ENCODE results near the gene BCR. TPM values are rescaled to one million over a fixed set of nuclear protein-coding genes. Genes with fewer than 3 reads are reported as not detected.

Gene BCR
- total and polyA plus RNA-seq, 2 of the 4 experiments (the other 2 are of a cell fraction), result 28.9 to 44.6 TPM

DNA sequence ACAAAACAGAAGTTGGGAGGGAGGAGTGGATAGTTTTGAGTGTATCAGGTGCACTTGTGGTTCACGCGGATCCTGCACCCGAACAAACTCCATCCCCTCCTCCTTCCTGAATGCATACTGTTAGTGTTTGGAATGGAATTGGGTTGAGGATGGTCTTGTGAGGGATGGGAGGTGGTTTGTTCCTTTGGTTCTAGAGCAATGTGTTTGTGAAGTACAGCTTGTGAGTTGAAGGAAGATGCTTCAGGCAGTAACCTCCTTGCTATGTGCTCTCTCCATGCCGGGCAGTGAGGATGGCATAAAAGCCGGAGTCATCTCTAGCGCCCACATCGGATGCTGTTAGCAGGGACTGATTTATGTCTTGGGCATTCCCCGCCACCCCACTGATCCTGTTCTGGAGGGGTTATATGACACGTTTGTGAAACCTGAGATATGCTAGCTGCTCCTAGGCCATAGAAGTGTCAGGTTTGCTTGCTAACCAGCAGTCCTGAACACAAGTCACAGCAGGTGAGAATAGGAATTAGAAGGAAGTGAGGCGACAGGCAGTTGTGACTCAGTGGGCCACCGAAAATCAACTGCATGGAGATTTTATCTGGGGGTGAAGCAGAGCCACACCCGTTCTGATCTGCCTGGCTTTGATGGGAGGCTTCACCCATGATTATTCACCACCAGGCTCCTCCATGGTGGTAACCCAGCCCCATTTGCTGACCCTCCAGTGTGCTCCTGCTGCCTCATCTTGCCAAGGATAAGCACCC is 2.2 kb downstream of the BCR start (continued):
- TF ChIP-seq, protein P1, sequence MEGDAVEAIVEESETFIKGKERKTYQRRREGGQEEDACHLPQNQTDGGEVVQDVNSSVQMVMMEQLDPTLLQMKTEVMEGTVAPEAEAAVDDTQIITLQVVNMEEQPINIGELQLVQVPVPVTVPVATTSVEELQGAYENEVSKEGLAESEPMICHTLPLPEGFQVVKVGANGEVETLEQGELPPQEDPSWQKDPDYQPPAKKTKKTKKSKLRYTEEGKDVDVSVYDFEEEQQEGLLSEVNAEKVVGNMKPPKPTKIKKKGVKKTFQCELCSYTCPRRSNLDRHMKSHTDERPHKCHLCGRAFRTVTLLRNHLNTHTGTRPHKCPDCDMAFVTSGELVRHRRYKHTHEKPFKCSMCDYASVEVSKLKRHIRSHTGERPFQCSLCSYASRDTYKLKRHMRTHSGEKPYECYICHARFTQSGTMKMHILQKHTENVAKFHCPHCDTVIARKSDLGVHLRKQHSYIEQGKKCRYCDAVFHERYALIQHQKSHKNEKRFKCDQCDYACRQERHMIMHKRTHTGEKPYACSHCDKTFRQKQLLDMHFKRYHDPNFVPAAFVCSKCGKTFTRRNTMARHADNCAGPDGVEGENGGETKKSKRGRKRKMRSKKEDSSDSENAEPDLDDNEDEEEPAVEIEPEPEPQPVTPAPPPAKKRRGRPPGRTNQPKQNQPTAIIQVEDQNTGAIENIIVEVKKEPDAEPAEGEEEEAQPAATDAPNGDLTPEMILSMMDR (conservative IDR thresholded peaks at IDR 0.05; ENCODE audit: low read depth, low read length), result no peak

Data from IMR-90 (cell line).